HG03135 (cell line): ENCODE results near the gene CCDC82.

Source experiments
- ATAC-seq: cut with Tn5 transposase; IDR thresholded peaks from one replicate; pipeline ENCODE4 v1.9.1; 2021; ENCODE audit warnings: mild to moderate bottlenecking, moderate library complexity; ENCODE audit not compliant: unreplicated experiment

The CCDC82 gene

GRCh38 chr11:96329855-96330510 is 59.7 kb downstream of the CCDC82 start:
- no peak for ATAC-seq

DNA sequence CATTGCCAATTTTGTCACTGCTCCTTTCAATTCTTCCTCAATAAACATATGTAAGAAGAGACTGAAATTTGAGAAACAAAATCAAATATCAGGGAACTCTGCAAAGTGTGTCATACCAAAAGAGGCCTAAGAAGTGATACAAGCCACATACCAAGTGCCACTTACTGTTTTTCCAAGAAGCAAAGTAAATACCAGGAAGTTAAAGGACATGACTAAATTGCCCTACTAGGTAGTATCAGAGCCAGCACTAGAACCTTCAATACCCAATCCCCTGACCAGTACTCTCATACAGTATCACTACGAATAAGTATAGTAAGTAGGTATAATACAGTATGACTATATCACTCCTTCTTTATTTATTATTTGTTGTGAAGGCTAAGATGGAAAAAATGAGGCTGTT is 60.3 kb downstream of the CCDC82 start:
- no peak for ATAC-seq

GRCh38 chr11:96328395-96329010 is 61.2 kb downstream of the CCDC82 start:
- no peak for ATAC-seq

- ATAC-seq, result no peak
Observed at GRCh38 chr11:96326959-96327358, 62.8 kb downstream of the CCDC82 start.

- no peak for ATAC-seq
Observed at GRCh38 chr11:96324912-96325311, 64.8 kb downstream of the CCDC82 start.

DNA sequence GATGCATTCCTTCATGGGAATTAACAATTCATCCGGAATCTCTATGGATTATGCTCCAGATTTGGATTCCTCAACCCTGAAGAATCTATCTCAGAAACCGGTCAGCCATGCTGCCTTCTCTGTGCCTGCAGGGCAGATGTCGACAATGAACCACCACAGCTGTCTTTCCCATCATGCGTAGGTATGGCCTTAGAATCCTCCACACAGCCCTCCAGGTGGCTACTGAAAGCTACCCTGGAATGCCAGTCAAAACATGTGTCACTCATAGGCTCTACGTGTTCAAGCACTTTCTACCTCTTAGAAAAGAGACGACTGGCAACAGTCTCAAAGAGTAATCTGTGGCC is 66.1 kb downstream of the CCDC82 start:
- no peak for ATAC-seq

DNA sequence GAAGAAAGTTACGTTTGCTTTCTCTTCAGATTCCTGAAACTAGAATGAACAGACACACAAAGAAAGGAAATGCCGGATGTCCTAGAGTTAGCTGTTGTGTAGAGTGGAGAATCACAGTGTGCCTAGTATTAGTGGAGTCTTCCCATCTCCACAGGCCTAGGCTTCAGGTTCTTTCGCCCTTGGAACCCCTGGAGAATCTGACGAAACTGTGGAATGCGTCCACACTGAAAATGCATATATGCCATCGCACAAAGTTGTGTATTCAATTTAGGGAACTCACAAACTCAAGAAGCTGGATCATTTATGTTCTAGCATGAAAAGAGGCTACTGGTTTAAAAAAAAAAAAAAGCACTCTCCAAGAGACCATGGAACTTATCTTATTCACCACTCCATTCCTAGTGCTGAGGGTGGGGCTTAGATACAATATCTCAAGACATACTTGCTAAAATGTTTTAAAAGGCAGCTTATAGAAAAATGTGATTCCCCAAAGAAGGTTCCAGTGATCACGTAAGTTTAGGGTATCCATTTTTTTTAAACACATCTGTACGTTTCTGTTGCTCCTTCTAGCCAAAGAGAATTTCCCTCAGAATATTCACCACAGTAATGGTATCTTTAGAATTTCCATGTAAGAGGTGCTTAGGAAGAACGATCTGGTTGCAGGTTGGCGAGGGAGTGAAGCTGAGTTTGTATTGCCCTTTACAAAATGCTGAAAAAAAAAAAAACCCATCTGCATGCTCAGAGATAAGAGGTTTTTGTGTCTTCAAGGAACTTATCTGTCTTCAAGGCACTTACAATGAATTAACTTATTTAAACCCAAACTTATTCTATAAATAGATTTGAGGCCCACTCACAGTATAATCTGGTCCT is 66.7 kb downstream of the CCDC82 start:
- ATAC-seq, result no peak

DNA sequence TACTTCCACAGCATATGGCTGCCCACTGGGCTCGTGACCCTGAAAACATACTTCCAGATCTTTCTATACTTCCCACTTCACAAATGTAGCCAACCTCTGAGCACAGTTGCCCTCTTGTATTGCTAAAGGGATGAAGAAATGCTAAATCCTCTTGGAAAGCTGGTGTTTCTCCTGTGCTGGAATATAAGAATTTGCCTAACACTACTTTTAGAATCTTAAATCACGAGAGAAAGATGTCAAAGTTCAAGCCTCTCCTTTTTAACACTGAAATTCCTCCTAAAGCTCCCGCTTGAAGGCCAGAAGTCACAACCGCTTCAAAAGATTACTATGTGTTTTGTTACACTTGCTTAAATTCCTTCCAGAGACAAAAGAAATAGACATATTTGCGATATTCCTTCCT is 68.6 kb downstream of the CCDC82 start:
- ATAC-seq, result no peak

- ATAC-seq, result no peak
Observed at GRCh38 chr11:96319898-96320656, 69.6 kb downstream of the CCDC82 start.

DNA sequence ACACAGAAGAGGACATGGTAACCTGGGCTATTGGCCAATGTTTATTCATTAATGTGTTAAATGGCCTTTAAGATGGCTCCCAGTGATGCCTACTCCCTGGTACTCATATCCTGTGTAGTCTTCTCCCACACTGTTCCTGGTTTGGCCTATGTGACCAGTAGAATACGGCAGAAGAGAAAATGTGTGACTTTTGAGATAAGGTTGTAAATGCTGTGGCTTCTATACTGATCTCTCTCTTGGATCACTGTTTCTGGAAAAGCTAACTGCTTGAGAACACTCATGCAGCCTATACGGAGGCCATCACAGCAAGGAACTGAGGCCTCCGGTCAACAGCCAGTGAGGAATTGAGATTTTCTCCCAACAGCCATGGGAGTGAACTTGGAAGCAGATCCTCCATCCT is 70.9 kb downstream of the CCDC82 start:
- ATAC-seq, result no peak

DNA sequence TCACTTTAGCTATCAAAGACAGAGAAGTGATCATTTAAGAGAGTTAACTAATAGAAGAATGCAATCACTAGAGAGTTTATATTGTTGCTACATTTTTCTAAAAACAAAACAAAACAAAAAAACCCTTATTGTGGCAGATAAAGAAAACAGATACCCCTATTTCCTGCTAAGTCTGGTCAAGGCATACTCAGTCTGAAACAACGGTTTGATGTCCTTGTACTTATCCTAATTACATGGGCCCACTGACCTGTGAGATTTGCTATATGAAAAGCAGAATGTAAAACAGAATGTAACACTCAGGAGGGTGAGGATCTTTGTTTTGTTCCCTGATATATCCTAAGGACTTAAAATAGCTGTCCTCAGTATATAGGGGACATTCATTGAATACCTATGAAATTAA is 71.3 kb downstream of the CCDC82 start:
- ATAC-seq, result no peak

DNA sequence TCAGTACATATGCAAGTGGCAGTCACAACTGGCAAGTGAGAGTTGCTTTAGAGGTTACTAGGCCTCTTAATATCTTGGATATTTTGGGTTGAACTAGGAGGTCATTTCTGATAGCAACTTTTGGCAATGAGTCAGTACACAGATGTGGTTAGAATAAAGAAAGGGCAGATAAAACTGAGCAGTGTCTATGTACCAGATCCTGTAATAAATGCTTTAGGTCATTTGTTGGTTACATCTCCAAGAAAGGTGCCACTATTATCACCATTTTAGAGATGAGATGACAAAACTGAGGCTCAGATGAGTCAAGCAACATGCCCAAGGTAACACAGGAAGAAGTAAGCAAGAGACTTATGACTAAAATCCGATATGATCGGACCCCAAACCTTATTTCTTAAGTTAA is 71.7 kb downstream of the CCDC82 start:
- no peak for ATAC-seq

DNA sequence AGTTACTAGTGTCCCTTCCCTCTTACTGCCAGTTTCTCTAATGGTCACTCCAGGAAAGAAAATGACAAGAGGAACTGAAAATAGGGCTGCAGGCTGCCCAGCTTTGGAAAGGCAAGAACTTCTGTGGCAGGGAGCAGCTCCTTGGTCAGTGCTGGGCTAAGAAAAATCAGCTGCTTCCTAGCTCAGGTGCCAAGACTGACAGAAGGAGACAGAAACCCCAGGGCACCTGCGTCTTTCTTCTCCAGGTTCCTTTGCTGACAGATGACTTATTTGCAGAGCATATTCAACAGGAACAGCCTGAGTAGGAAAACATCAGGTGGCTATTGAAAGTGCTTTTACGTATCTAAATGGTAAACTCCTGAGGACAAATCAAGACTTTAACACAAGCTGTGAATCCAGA is 72.1 kb downstream of the CCDC82 start:
- ATAC-seq, result no peak

DNA sequence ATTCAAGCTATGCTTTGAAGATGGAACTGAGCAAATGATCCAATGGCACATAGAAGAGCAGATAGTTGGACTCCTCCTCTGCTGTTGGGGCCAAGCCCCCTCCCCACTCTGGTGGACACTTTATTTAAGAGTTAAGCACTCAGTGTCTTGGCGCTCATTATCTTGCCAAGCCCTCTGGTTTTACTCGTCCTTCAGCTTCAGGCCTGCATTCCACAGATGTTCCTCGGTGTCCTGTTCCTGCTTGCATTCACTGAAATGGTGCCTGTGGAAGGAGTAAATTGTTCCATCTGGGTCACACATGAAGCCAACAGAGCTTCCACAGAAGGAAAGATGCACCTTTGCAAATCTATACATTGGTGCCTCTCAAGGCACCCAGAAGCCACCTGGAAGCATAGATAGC is 72.8 kb downstream of the CCDC82 start:
- ATAC-seq, result no peak

GRCh38 chr11:96315476-96315875 is 74.2 kb downstream of the CCDC82 start:
- no peak for ATAC-seq

DNA sequence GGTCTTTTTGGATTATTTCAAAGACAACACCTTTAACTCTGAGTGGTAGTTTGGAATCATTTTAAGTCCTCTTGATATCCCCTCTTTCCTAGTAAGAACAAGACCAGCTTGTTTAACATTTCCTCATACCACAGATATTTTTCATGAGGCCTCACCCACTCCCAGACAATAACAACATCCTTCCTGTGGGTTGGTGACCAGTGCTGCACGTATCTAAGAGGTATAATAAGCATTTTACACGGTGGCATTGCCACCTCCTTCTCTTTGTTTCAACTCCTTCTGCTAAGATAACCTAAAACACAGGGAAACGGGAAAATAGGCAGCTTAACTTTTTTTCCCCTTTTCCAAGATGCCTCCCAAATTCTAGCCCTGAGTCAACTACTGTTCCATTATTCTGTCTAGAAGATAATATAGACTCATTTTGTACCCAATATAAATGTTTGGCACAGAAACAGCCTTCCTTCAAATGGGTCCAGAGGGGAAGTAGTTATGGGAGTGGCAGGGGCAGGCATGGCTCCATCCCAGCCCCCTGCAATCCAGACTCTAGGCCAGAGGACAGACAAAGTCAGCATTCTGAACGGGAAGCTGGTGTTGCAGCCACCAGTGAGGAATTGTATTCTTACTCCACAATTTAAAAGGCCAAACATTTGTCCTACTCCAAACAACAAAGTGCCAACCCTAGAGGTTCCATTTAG is 75.2 kb downstream of the CCDC82 start:
- ATAC-seq, result no peak

DNA sequence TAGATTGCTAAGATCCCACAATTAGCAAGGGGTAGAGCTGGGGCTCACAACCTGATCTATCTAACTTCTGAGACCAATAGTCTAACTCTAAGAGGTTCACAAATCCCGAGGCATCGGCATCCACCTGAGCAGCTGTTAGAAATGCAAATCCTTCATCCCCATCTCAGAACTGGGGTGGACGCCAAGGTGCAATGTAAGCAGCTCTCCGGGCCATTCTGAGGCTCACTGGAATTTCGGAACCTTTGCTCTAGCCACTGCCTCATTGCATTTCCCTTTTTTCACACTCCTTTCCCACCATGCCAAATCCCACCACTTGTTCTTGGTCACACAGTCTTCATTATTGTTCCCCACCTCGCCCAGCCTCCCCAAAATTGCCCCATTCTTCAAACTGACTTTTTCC is 76.5 kb downstream of the CCDC82 start:
- no peak for ATAC-seq

- no peak for ATAC-seq
Observed at GRCh38 chr11:96311120-96311568, 78.6 kb downstream of the CCDC82 start.

DNA sequence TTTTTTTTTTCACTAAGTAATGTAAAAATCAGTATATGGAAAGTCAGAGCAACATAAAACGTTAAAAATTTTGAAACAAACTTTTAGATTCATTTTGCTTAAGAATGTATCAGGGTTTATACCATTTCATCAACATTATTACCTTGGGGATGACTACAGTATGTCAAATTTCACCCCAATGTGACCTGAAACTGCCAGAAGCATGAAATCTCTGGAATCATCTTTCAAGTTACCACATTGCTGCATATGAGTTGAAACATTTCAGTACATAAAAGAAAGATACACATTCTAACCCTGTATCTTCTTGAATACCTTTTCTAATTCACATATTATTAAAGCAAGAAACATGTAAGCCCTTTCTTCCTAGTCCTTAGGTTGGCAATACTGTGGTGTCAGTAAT is 79.5 kb downstream of the CCDC82 start:
- no peak for ATAC-seq

- ATAC-seq, result no peak
Observed at GRCh38 chr11:96309643-96310017, 80.1 kb downstream of the CCDC82 start.
